Neural progenitor cell (in vitro differentiated cells): ENCODE data around the gene SELENBP1. TPM values are rescaled to one million over a fixed set of nuclear protein-coding genes. Genes with fewer than 3 reads are reported as not detected.

Experiments used
- DNase-seq: peaks from one replicate; pipeline ENCODE4 v3.0.0-alpha.2; 2016; ENCODE audit warnings: low spot score
- H2AFZ ChIP-seq: fragments of 200-600 bp; sonication (generic); replicated peaks from 2 replicates; pipeline ENCODE4 v1.6.1; 2016; ENCODE audit warnings: antibody characterized with exemption
- H3F3A ChIP-seq: fragments of 200-600 bp; sonication (generic); 2 replicates; pipeline ENCODE4 v1.6.1; 2016; ENCODE audit warnings: antibody characterized with exemption, low read depth
- H3K27ac ChIP-seq: fragments of 200-600 bp; sonication (generic); 2 replicates; pipeline ENCODE4 v1.5.1; 2016; ENCODE audit warnings: mild to moderate bottlenecking
- H3K27me3 ChIP-seq: fragments of 200-600 bp; sonication (generic); 2 replicates; pipeline ENCODE4 v1.6.1; 2016; ENCODE audit warnings: mild to moderate bottlenecking, moderate library complexity
- H3K36me3 ChIP-seq: fragments of 200-600 bp; sonication (generic); 2 replicates; pipeline ENCODE4 v1.5.1; 2016
- H3K4me1 ChIP-seq: fragments of 200-600 bp; sonication (generic); 2 replicates; pipeline ENCODE4 v1.6.1; 2016; ENCODE audit warnings: mixed run types
- H3K4me2 ChIP-seq: fragments of 200-600 bp; sonication (generic); 2 replicates; pipeline ENCODE4 v1.6.1; 2016
- H3K4me3 ChIP-seq: fragments of 200-600 bp; sonication (generic); 2 replicates; pipeline ENCODE4 v1.5.1; 2016
- H3K79me2 ChIP-seq: fragments of 200-600 bp; sonication (generic); 2 replicates; pipeline ENCODE4 v1.6.1; 2016; ENCODE audit warnings: low read depth
- H3K9ac ChIP-seq: fragments of 200-600 bp; sonication (generic); 2 replicates; pipeline ENCODE4 v1.6.1; 2016
- H3K9me3 ChIP-seq: fragments of 200-600 bp; sonication (generic); 2 replicates; pipeline ENCODE4 v1.5.1; 2016; ENCODE audit warnings: low read depth
- H4K20me1 ChIP-seq: fragments of 200-600 bp; sonication (generic); 2 replicates; pipeline ENCODE4 v1.6.1; 2016; ENCODE audit warnings: low read depth
- H3K27ac Mint-ChIP-seq: 3 replicates; pipeline ENCODE4 v1.8.0; 2021; ENCODE audit warnings: mixed read lengths
- H3K27me3 Mint-ChIP-seq: 2 replicates; pipeline ENCODE4 v1.8.0; 2022; ENCODE audit warnings: low read depth, mild to moderate bottlenecking, inconsistent platforms, moderate library complexity, mixed read lengths; ENCODE audit not compliant: insufficient read depth
- H3K36me3 Mint-ChIP-seq: 3 replicates; pipeline ENCODE4 v1.8.0; 2021; ENCODE audit warnings: mixed read lengths
- H3K4me1 Mint-ChIP-seq: 3 replicates; pipeline ENCODE4 v1.8.0; 2021; ENCODE audit warnings: mixed read lengths
- H3K4me3 Mint-ChIP-seq: 3 replicates; pipeline ENCODE4 v1.8.0; 2021; ENCODE audit warnings: mild to moderate bottlenecking, moderate library complexity, mixed read lengths
- H3K9me3 Mint-ChIP-seq: 3 replicates; pipeline ENCODE4 v1.8.0; 2020; ENCODE audit warnings: mixed read lengths
- EZH2 ChIP-seq: fragments of 200-600 bp; sonication (generic); IDR thresholded peaks from 2 replicates; pipeline ENCODE4 v1.6.1; 2017; ENCODE audit warnings: antibody characterized with exemption, mild to moderate bottlenecking, moderate library complexity
- EZH2phosphoT487 ChIP-seq: fragments of 200-600 bp; sonication (generic); IDR thresholded peaks from 2 replicates; pipeline ENCODE4 v1.6.1; 2017; ENCODE audit warnings: antibody characterized with exemption
- total RNA-seq: library from RNA; depleted of rRNA; stranded (reverse); fragments of >200 nt; gene quantifications from 2 replicates; pipeline ENCODE4 v1.2.3, GENCODE V29; 2015; ENCODE audit warnings: low replicate concordance
- TF ChIP-seq, protein P1 (sequence below): fragments of 200-600 bp; sonication (generic); IDR thresholded peaks from 2 replicates; pipeline ENCODE4 v1.5.1; 2017; ENCODE audit warnings: antibody characterized with exemption, mild to moderate bottlenecking

Gene SELENBP1
- total RNA-seq, 1 donor from 2014 or later: 38.5 TPM

GRCh38 chr1:151384584-151384983 lies 12.1 kb upstream of the SELENBP1 start:
- Mint-ChIP-seq H3K4me1 (no peaks in the 10 kb centered on the region), H3K36me3 (no peaks in the 10 kb centered on the region), H3K27ac (no peak overlapping the region), H3K4me3 (no peak overlapping the region), H3K27me3 (no peaks in the 10 kb centered on the region), H3K9me3 (peaks cover 5% of the 10 kb centered on the region)
- Histone ChIP-seq H4K20me1 (no peaks in the 10 kb centered on the region), H2AFZ (no peak overlapping the region), H3K9ac (no peak overlapping the region), H3K4me2 (no peak overlapping the region), H3K9me3 (no peaks in the 10 kb centered on the region), H3K79me2 (no peaks in the 10 kb centered on the region), H3K4me1 (no peaks in the 10 kb centered on the region), H3K27me3 (no peaks in the 10 kb centered on the region), H3K4me3 (no peak overlapping the region), H3K27ac (no peak overlapping the region), H3F3A (no peaks in the 10 kb centered on the region), H3K36me3 (no peaks in the 10 kb centered on the region)
- TF ChIP-seq EZH2phosphoT487 (no peak), EZH2 (no peak)
- TF ChIP-seq, protein P1, sequence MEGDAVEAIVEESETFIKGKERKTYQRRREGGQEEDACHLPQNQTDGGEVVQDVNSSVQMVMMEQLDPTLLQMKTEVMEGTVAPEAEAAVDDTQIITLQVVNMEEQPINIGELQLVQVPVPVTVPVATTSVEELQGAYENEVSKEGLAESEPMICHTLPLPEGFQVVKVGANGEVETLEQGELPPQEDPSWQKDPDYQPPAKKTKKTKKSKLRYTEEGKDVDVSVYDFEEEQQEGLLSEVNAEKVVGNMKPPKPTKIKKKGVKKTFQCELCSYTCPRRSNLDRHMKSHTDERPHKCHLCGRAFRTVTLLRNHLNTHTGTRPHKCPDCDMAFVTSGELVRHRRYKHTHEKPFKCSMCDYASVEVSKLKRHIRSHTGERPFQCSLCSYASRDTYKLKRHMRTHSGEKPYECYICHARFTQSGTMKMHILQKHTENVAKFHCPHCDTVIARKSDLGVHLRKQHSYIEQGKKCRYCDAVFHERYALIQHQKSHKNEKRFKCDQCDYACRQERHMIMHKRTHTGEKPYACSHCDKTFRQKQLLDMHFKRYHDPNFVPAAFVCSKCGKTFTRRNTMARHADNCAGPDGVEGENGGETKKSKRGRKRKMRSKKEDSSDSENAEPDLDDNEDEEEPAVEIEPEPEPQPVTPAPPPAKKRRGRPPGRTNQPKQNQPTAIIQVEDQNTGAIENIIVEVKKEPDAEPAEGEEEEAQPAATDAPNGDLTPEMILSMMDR: no peak
- DNase-seq: no peak

- no peak overlapping the region for H3K4me3 ChIP-seq
- no peaks in the 10 kb centered on the region for H3K9me3 ChIP-seq
- no peak overlapping the region for H3K4me2 ChIP-seq
- DNase-seq: no peak
- no peaks in the 10 kb centered on the region for H3K79me2 ChIP-seq
- no peaks in the 10 kb centered on the region for H3F3A ChIP-seq
- Mint-ChIP-seq H3K9me3 (no peaks in the 10 kb centered on the region), H3K4me1 (peaks cover 23% of the 10 kb centered on the region), H3K36me3 (no peaks in the 10 kb centered on the region), H3K4me3 (no peak overlapping the region), H3K27ac (no peak overlapping the region), H3K27me3 (peaks cover 2% of the 10 kb centered on the region)
- H3K4me1 ChIP-seq: peaks cover 12% of the 10 kb centered on the region
- no peak overlapping the region for H2AFZ ChIP-seq
- H4K20me1 ChIP-seq: no peaks in the 10 kb centered on the region
- no peaks in the 10 kb centered on the region for H3K36me3 ChIP-seq
- no peak overlapping the region for H3K9ac ChIP-seq
- TF ChIP-seq EZH2phosphoT487: no peak
- no peak for TF ChIP-seq EZH2
- TF ChIP-seq, protein P1: no peak
- no peak overlapping the region for H3K27ac ChIP-seq
- H3K27me3 ChIP-seq: no peaks in the 10 kb centered on the region
Observed at GRCh38 chr1:151377150-151377884, 4.8 kb upstream of the SELENBP1 start.

GRCh38 chr1:151373196-151373595 lies 691 bp upstream of the SELENBP1 start:
- Histone ChIP-seq H2AFZ (peak overlapping the region; percentile 42), H3K9me3 (no peaks in the 10 kb centered on the region), H3F3A (no peaks in the 10 kb centered on the region), H3K79me2 (no peaks in the 10 kb centered on the region), H3K27me3 (no peaks in the 10 kb centered on the region), H3K9ac (no peak overlapping the region), H3K27ac (no peak overlapping the region), H4K20me1 (no peaks in the 10 kb centered on the region), H3K36me3 (no peaks in the 10 kb centered on the region), H3K4me1 (peaks cover 26% of the 10 kb centered on the region), H3K4me2 (peak overlapping the region; percentile 76), H3K4me3 (no peak overlapping the region)
- DNase-seq: no peak
- TF ChIP-seq EZH2phosphoT487 (no peak), EZH2 (no peak)
- TF ChIP-seq, protein P1: no peak
- peak overlapping the region; percentile 67 for H3K27ac Mint-ChIP-seq
- H3K9me3 Mint-ChIP-seq: no peaks in the 10 kb centered on the region
- peaks cover 43% of the 10 kb centered on the region for H3K4me1 Mint-ChIP-seq
- H3K27me3 Mint-ChIP-seq: peaks cover 2% of the 10 kb centered on the region
- peak overlapping the region; percentile 34 for H3K4me3 Mint-ChIP-seq
- peaks cover 2% of the 10 kb centered on the region for H3K36me3 Mint-ChIP-seq
